ENCODE data around the gene DDX42. TPM values are rescaled to one million over a fixed set of nuclear protein-coding genes. Genes with fewer than 3 reads are reported as not detected.
"Not testable (repeated sequence)": the region's sequence is repeated elsewhere in the genome, so short reads cannot be mapped to it uniquely, and the experiment has no call there.

Gene DDX42
- total and polyA plus RNA-seq, 2 donors (not counting 1 experiment from before 2014, with no cell fraction given): 61.6 to 170 TPM

GRCh38 chr17:63859257-63859656, 85.3 kb downstream of the DDX42 start:
- DNase-seq (no peak), ATAC-seq (ENCODE audit: low read depth) (no peak)
- Histone ChIP-seq H3K27ac (ENCODE audit: low read length in 2 of 2) (no peak overlapping the region), H3K4me2 (replicated peaks; ENCODE audit: low read depth, low read length, poor library complexity, severe bottlenecking) (no peak overlapping the region), H3K4me1 (ENCODE audit: control insufficient read depth in 2 of 2, insufficient read depth in 2 of 2, low read length in 2 of 2) (no peaks in the 10 kb centered on the region), H2AFZ (ENCODE audit: insufficient read depth, low read depth, low read length, poor library complexity, severe bottlenecking) (no peak overlapping the region), H3K4me3 (ENCODE audit: control extremely low read depth in 1 of 5, extremely low read depth in 1 of 5, insufficient read depth in 1 of 5, low read depth in 2 of 5, low read length in 4 of 5) (no peak overlapping the region), H3K9me3 (ENCODE audit: control extremely low read depth in 1 of 3, control insufficient read depth in 2 of 3, insufficient read depth in 1 of 3, low read length in 2 of 3) (no peaks in the 10 kb centered on the region), H3K27me3 (replicated peaks in 1 of 4; ENCODE audit: control extremely low read depth in 1 of 4, control insufficient read depth in 3 of 4, insufficient read depth in 4 of 4, low read length in 3 of 4) (peaks cover 0 to 5% (median 2%) of the 10 kb centered on the region in 4 experiments), H3K9ac (ENCODE audit: low read length) (no peak overlapping the region), H3K36me3 (replicated peaks in 1 of 2; ENCODE audit: control extremely low read depth in 1 of 2, control insufficient read depth in 1 of 2, extremely low read depth in 1 of 2, insufficient read depth in 2 of 2, low read length in 1 of 2) (no peaks in the 10 kb centered on the region), H3K79me2 (ENCODE audit: control insufficient read depth, insufficient read depth, low read length) (no peaks in the 10 kb centered on the region), H4K20me1 (ENCODE audit: control insufficient read depth, insufficient read depth, low read length, poor library complexity, severe bottlenecking) (no peaks in the 10 kb centered on the region)
- Mint-ChIP-seq H3K27ac (no peak overlapping the region), H3K4me3 (no peak overlapping the region), H3K4me1 (no peaks in the 10 kb centered on the region), H3K9me3 (ENCODE audit: insufficient read depth) (no peaks in the 10 kb centered on the region), H3K27me3 (peaks cover 11% of the 10 kb centered on the region)
- TF ChIP-seq CTCF (IDR thresholded peaks at IDR 0.05): no peak
- no peak for TF ChIP-seq EZH2 (IDR thresholded peaks at IDR 0.05; ENCODE audit: borderline replicate concordance, insufficient read depth, low read depth, low read length, poor library complexity, severe bottlenecking)
- 84% methylated on average over 3 of the region's 3 CpGs for WGBS (ENCODE audit: insufficient coverage)
- intact Hi-C loops (cut with micrococcal nuclease): no loop called here
- CTCF ChIA-PET: interaction anchor here (1.5 to 2.0 kb wide), 4 partner anchors 10 to 169 kb away, joined by 4 to 10 read pairs (median 4); no protein-coding TSS in a partner anchor
- POLR2A ChIA-PET: no interaction called here

GRCh38 chr17:63866625-63867024, 92.7 kb downstream of the DDX42 start:
- H3K27ac Mint-ChIP-seq; POLR2A ChIA-PET; ATAC-seq (ENCODE audit: low read depth): not testable (repeated sequence)

More at GRCh38 chr17:63866625-63867024, 92.7 kb downstream of the DDX42 start:
- H3K4me3 Mint-ChIP-seq; DNase-seq; H3K79me2 ChIP-seq (ENCODE audit: control insufficient read depth, insufficient read depth, low read length); H3K9me3 ChIP-seq (ENCODE audit: control extremely low read depth in 1 of 3, control insufficient read depth in 2 of 3, insufficient read depth in 1 of 3, low read length in 2 of 3); H3K27me3 ChIP-seq (replicated peaks in 1 of 4; ENCODE audit: control extremely low read depth in 1 of 4, control insufficient read depth in 3 of 4, insufficient read depth in 4 of 4, low read length in 3 of 4); H3K27me3 Mint-ChIP-seq; H3K27ac ChIP-seq (ENCODE audit: low read length in 2 of 2); H3K9ac ChIP-seq (ENCODE audit: low read length); H3K36me3 ChIP-seq (replicated peaks in 1 of 2; ENCODE audit: control extremely low read depth in 1 of 2, control insufficient read depth in 1 of 2, extremely low read depth in 1 of 2, insufficient read depth in 2 of 2, low read length in 1 of 2); H3K4me1 ChIP-seq (ENCODE audit: control insufficient read depth in 2 of 2, insufficient read depth in 2 of 2, low read length in 2 of 2); H3K4me3 ChIP-seq (ENCODE audit: control extremely low read depth in 1 of 5, extremely low read depth in 1 of 5, insufficient read depth in 1 of 5, low read depth in 2 of 5, low read length in 4 of 5); H3K4me1 Mint-ChIP-seq; H2AFZ ChIP-seq (ENCODE audit: insufficient read depth, low read depth, low read length, poor library complexity, severe bottlenecking); H3K9me3 Mint-ChIP-seq (ENCODE audit: insufficient read depth); H4K20me1 ChIP-seq (ENCODE audit: control insufficient read depth, insufficient read depth, low read length, poor library complexity, severe bottlenecking); H3K4me2 ChIP-seq (replicated peaks; ENCODE audit: low read depth, low read length, poor library complexity, severe bottlenecking): not testable (repeated sequence)
- intact Hi-C loops (cut with micrococcal nuclease): loop anchor here (1.0 kb wide), 1 partner anchor 441 kb away; no protein-coding TSS in a partner anchor
- CTCF ChIA-PET: interaction anchor here (0.8 to 4.0 kb wide), 12 partner anchors 8 to 415 kb away, joined by 3 to 13 read pairs (median 4); no protein-coding TSS in a partner anchor
- WGBS (ENCODE audit: insufficient coverage): no CpG with 5 or more reads among the region's 7 CpGs

Other genes starting within 250 kb of the DDX42 start
- 84.7 and 84.8 TPM in 2 replicates for gene DCAF7, start 223.7 kb upstream of the DDX42 start, total RNA-seq
- gene DCAF7, start 223.7 kb upstream of the DDX42 start, polyA plus RNA-seq: 44.5 and 55.1 TPM in 2 replicates
- gene TACO1, start 173.3 kb upstream of the DDX42 start, total RNA-seq: 15.9 and 17.2 TPM in 2 replicates
- gene TACO1, start 173.3 kb upstream of the DDX42 start, polyA plus RNA-seq: 5.8 and 9.7 TPM in 2 replicates
- gene MAP3K3, start 151.8 kb upstream of the DDX42 start, total RNA-seq: 74.7 and 80.0 TPM in 2 replicates
- 49.1 and 53.8 TPM in 2 replicates for gene MAP3K3, start 151.8 kb upstream of the DDX42 start, polyA plus RNA-seq
- gene LIMD2, start 74.0 kb upstream of the DDX42 start, total RNA-seq: 575 and 587 TPM in 2 replicates
- 1,105 and 1,396 TPM in 2 replicates for gene LIMD2, start 74.0 kb upstream of the DDX42 start, polyA plus RNA-seq
- 87.4 and 93.2 TPM in 2 replicates for gene STRADA, start 32.4 kb upstream of the DDX42 start, total RNA-seq
- 45.2 and 48.1 TPM in 2 replicates for gene STRADA, start 32.4 kb upstream of the DDX42 start, polyA plus RNA-seq
- 36.2 and 39.7 TPM in 2 replicates for gene CCDC47, start 573 bp upstream of the DDX42 start, total RNA-seq
- gene CCDC47, start 573 bp upstream of the DDX42 start, polyA plus RNA-seq: 7.4 and 12.9 TPM in 2 replicates
- 84.7 and 87.1 TPM in 2 replicates for gene PSMC5, start 53.3 kb downstream of the DDX42 start, total RNA-seq
- gene PSMC5, start 53.3 kb downstream of the DDX42 start, polyA plus RNA-seq: 104 and 113 TPM in 2 replicates
- gene FTSJ3, start 53.5 kb downstream of the DDX42 start, total RNA-seq: 75.9 and 78.2 TPM in 2 replicates
- 26.5 and 35.1 TPM in 2 replicates for gene FTSJ3, start 53.5 kb downstream of the DDX42 start, polyA plus RNA-seq
- 124 and 125 TPM in 2 replicates for gene SMARCD2, start 68.5 kb downstream of the DDX42 start, total RNA-seq
- gene SMARCD2, start 68.5 kb downstream of the DDX42 start, polyA plus RNA-seq: 56.9 and 60.6 TPM in 2 replicates
- gene CSH2, start 99.5 kb downstream of the DDX42 start, total RNA-seq: not detected in 2 replicates
- not detected in 2 replicates for gene CSH2, start 99.5 kb downstream of the DDX42 start, polyA plus RNA-seq
- not detected in 2 replicates for gene GH2, start 107.8 kb downstream of the DDX42 start, total RNA-seq
- gene GH2, start 107.8 kb downstream of the DDX42 start, polyA plus RNA-seq: not detected in 2 replicates
- not detected in 2 replicates for gene CSH1, start 122.4 kb downstream of the DDX42 start, total RNA-seq
- not detected in 2 replicates for gene CSH1, start 122.4 kb downstream of the DDX42 start, polyA plus RNA-seq
- gene CSHL1, start 137.1 kb downstream of the DDX42 start, total RNA-seq: not detected in 2 replicates
- not detected in 2 replicates for gene CSHL1, start 137.1 kb downstream of the DDX42 start, polyA plus RNA-seq
- gene GH1, start 144.7 kb downstream of the DDX42 start, total RNA-seq: 1.7 and 2.7 TPM in 2 replicates
- gene GH1, start 144.7 kb downstream of the DDX42 start, polyA plus RNA-seq: 2.3 and 3.5 TPM in 2 replicates
- 891 and 915 TPM in 2 replicates for gene CD79B, start 158.2 kb downstream of the DDX42 start, total RNA-seq
- gene CD79B, start 158.2 kb downstream of the DDX42 start, polyA plus RNA-seq: 675 and 1,100 TPM in 2 replicates
- gene SCN4A, start 198.7 kb downstream of the DDX42 start, total RNA-seq: 1.1 TPM in 2 replicates
- gene SCN4A, start 198.7 kb downstream of the DDX42 start, polyA plus RNA-seq: 1.4 and 2.2 TPM in 2 replicates
- not detected in 2 replicates for gene PRR29, start 224.2 kb downstream of the DDX42 start, total RNA-seq
- gene PRR29, start 224.2 kb downstream of the DDX42 start, polyA plus RNA-seq: 0.03 and 0.07 TPM in 2 replicates
- 48.7 and 55.7 TPM in 2 replicates for gene ICAM2, start 246.5 kb downstream of the DDX42 start, total RNA-seq
- gene ICAM2, start 246.5 kb downstream of the DDX42 start, polyA plus RNA-seq: 109 and 149 TPM in 2 replicates